ENCODE data around the gene WSB1. TPM values are rescaled to one million over a fixed set of nuclear protein-coding genes. Genes with fewer than 3 reads are reported as not detected.
A peak's percentile ranks its signal among the peaks of the same experiment; 100 is the strongest.

WSB1 gene
- polyA plus RNA-seq, 2 of the 4 experiments (the other 2 are of a cell fraction) = 46.0 to 111 TPM

- ATAC-seq (peak; percentile 62 to 94), DNase-seq (ENCODE audit: low read depth in 1 of 2, low spot score in 1 of 2) (peak in 1 of 2 experiments; percentile 84), FAIRE-seq (no peak)
- 58% methylated on average over 5 of the region's 5 CpGs for WGBS (ENCODE audit: missing lambda C conversion rate)
- ChIA-PET POLR2A (interaction anchor here (1.0 to 1.2 kb wide), 2 partner anchors 38 to 77 kb away, joined by 3 to 7 read pairs; no protein-coding TSS in a partner anchor), CTCF (interaction anchor here (1.0 to 4.3 kb wide), 5 partner anchors 9 to 20 kb away, joined by 3 to 17 read pairs (median 3); no protein-coding TSS in a partner anchor)
- peak overlapping the region; percentile 45 for H3K4me2 ChIP-seq
- 0 out of 3 replicates have a peak, but pooled peaks cover 3% of the 10 kb centered on the region for H3K9me3 ChIP-seq
- TF ChIP-seq CEBPB (IDR thresholded peaks at IDR 0.05) = peak; percentile 51 to 69; a peak in 3 of 4 replicates
- TF ChIP-seq MAFK (IDR thresholded peaks at IDR 0.05; ENCODE audit: partially characterized antibody) = peak; percentile 59
- no peak for TF ChIP-seq FOSL2 (IDR thresholded peaks at IDR 0.05)
- TF ChIP-seq FOSL2 (CRISPR knock-in tag; IDR thresholded peaks at IDR 0.05) = peak; percentile 75
- 0 out of 2 replicates have a peak, but pooled peaks have one; percentile 39 for TF ChIP-seq JUNB (IDR thresholded peaks at IDR 0.05)
- TF ChIP-seq RCOR1 (IDR thresholded peaks at IDR 0.05; ENCODE audit: low read depth, low read length) = no peak
- TF ChIP-seq RARB (CRISPR knock-in tag; IDR thresholded peaks at IDR 0.05) = no peak
- peak; percentile 67 for TF ChIP-seq HEYL (CRISPR knock-in tag; IDR thresholded peaks at IDR 0.05)
- TF ChIP-seq TP53 (CRISPR knock-in tag; IDR thresholded peaks at IDR 0.05) = no peak
- no peak for TF ChIP-seq RNF2 (IDR thresholded peaks at IDR 0.05; ENCODE audit: borderline replicate concordance, low read depth)
- TF ChIP-seq ZSCAN20 (CRISPR knock-in tag; IDR thresholded peaks at IDR 0.05) = peak; percentile 66; the same call in 1 of the 2 replicates
- TF ChIP-seq EP300 (IDR thresholded peaks at IDR 0.05) = 0 out of 5 replicates have a peak, but pooled peaks of 1 of the 2 experiments have one; percentile 12
- 0 out of 2 replicates have a peak, but pooled peaks have one; percentile 35 for TF ChIP-seq GATA3 (IDR thresholded peaks at IDR 0.05; ENCODE audit: borderline replicate concordance)
- peak in 1 of 2 experiments; percentile 35; a peak in 1 of 5 replicates for TF ChIP-seq JUN (IDR thresholded peaks at IDR 0.05)
- H3K4me3 ChIP-seq = no peak overlapping the region
- H3K4me1 ChIP-seq = peaks cover 20% of the 10 kb centered on the region
- peak overlapping the region; percentile 51 to 53 for H3K27ac ChIP-seq
Observed at GRCh38 chr17:27256225-27257030, 37.5 kb upstream of the WSB1 start.

GRCh38 chr17:27257031-27257357 lies 36.9 kb upstream of the WSB1 start:
- TF ChIP-seq ZSCAN20 (CRISPR knock-in tag; IDR thresholded peaks at IDR 0.05) (no peak), GATA3 (IDR thresholded peaks at IDR 0.05; ENCODE audit: borderline replicate concordance) (no peak)
- no peak for DNase-seq (ENCODE audit: low read depth in 1 of 2, low spot score in 1 of 2)
- WGBS (ENCODE audit: missing lambda C conversion rate) = 83% methylated on average over 4 of the region's 4 CpGs
- ChIA-PET POLR2A (no interaction called here), CTCF (interaction anchor here (0.7 to 4.3 kb wide), 6 partner anchors 12 to 343 kb away, joined by 3 to 17 read pairs (median 3); no protein-coding TSS in a partner anchor)
- peak in 1 of 2 experiments; percentile 52; a peak in 3 of 6 replicates for ATAC-seq
- Histone ChIP-seq H3K4me2 (peak overlapping the region; percentile 45), H3K27ac (peak overlapping the region; percentile 51 to 53), H3K9me3 (0 out of 3 replicates have a peak, but pooled peaks cover 3% of the 10 kb centered on the region), H3K4me3 (no peak overlapping the region), H3K4me1 (peaks cover 20% of the 10 kb centered on the region)
- FAIRE-seq = no peak

- Histone ChIP-seq H3K4me1 (peaks cover 24% of the 10 kb centered on the region), H3K4me3 (no peak overlapping the region), H3K27ac (no peak overlapping the region), H3K4me2 (no peak overlapping the region), H3K9me3 (no peaks in the 10 kb centered on the region)
- DNase-seq (ENCODE audit: low read depth in 1 of 2, low spot score in 1 of 2) = no peak
- no peak for TF ChIP-seq HOXB5 (CRISPR knock-in tag; IDR thresholded peaks at IDR 0.05)
- TF ChIP-seq MAFK (IDR thresholded peaks at IDR 0.05; ENCODE audit: partially characterized antibody) = no peak
- TF ChIP-seq RFX5 (IDR thresholded peaks at IDR 0.05) = no peak
- TF ChIP-seq RCOR1 (IDR thresholded peaks at IDR 0.05; ENCODE audit: low read depth, low read length) = no peak
- TF ChIP-seq GATA3 (IDR thresholded peaks at IDR 0.05; ENCODE audit: borderline replicate concordance) = no peak
- no peak for TF ChIP-seq POLR2A (IDR thresholded peaks at IDR 0.05; ENCODE audit: low read length)
- TF ChIP-seq ZNF302 (CRISPR knock-in tag; IDR thresholded peaks at IDR 0.05) = no peak
- TF ChIP-seq PHF8 (IDR thresholded peaks at IDR 0.05; ENCODE audit: borderline replicate concordance, low read depth) = no peak
- no peak for TF ChIP-seq MAX (IDR thresholded peaks at IDR 0.05)
- no peak for TF ChIP-seq CBX2 (IDR thresholded peaks at IDR 0.05; ENCODE audit: borderline replicate concordance, low read depth)
- no peak for TF ChIP-seq SREBF2 (IDR thresholded peaks at IDR 0.05)
- ChIA-PET POLR2A (no interaction called here), CTCF (interaction anchor here (0.9 to 4.3 kb wide), 5 partner anchors 14 to 344 kb away, joined by 3 to 17 read pairs (median 9); no protein-coding TSS in a partner anchor)
- no peak for ATAC-seq
- FAIRE-seq = no peak
- WGBS (ENCODE audit: missing lambda C conversion rate) = 86% methylated on average over 4 of the region's 4 CpGs
Observed at GRCh38 chr17:27259356-27259755, 34.6 kb upstream of the WSB1 start.
